OCI-LY3 (cell line): ENCODE results near the gene LSS.

Experiments used
- EZH2phosphoT487 ChIP-seq: fragments of 200-600 bp; shearing (Covaris generic); IDR thresholded peaks from 2 replicates; pipeline ENCODE4 v1.6.1; 2018; ENCODE audit warnings: antibody characterized with exemption, mixed run types, low read depth
- TF ChIP-seq, protein P1 (sequence below): fragments of 200-600, 300-600 bp; sonication (generic); IDR thresholded peaks from 2 replicates; pipeline ENCODE4 v1.5.1; 2014; ENCODE audit warnings: antibody characterized with exemption, low read length, low read depth

GRCh38 chr21:46210378-46211136, 18.0 kb downstream of the LSS start:
- TF ChIP-seq, protein P1, sequence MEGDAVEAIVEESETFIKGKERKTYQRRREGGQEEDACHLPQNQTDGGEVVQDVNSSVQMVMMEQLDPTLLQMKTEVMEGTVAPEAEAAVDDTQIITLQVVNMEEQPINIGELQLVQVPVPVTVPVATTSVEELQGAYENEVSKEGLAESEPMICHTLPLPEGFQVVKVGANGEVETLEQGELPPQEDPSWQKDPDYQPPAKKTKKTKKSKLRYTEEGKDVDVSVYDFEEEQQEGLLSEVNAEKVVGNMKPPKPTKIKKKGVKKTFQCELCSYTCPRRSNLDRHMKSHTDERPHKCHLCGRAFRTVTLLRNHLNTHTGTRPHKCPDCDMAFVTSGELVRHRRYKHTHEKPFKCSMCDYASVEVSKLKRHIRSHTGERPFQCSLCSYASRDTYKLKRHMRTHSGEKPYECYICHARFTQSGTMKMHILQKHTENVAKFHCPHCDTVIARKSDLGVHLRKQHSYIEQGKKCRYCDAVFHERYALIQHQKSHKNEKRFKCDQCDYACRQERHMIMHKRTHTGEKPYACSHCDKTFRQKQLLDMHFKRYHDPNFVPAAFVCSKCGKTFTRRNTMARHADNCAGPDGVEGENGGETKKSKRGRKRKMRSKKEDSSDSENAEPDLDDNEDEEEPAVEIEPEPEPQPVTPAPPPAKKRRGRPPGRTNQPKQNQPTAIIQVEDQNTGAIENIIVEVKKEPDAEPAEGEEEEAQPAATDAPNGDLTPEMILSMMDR: no peak
- no peak for TF ChIP-seq EZH2phosphoT487
